ENCODE results near the gene ABCC5. TPM values are rescaled to one million over a fixed set of nuclear protein-coding genes. Genes with fewer than 3 reads are reported as not detected.

The ABCC5 gene
- polyA plus RNA-seq, 3 donors: 44.1 to 53.7 (median 48.7) TPM

- no peak for DNase-seq (ENCODE audit: low read depth in 3 of 3, low spot score in 2 of 3)
Measured at GRCh38 chr3:183984127-183984740, 33.5 kb downstream of the ABCC5 start.

GRCh38 chr3:183981990-183982644 lies 35.6 kb downstream of the ABCC5 start:
- DNase-seq (ENCODE audit: low read depth in 3 of 3, low spot score in 2 of 3): no peak

- DNase-seq (ENCODE audit: low read depth in 3 of 3, low spot score in 2 of 3): no peak
Measured at GRCh38 chr3:183980403-183980802, 37.3 kb downstream of the ABCC5 start.

GRCh38 chr3:183975981-183976662 lies 41.6 kb downstream of the ABCC5 start:
- DNase-seq (ENCODE audit: low read depth in 3 of 3, low spot score in 2 of 3): no peak

- DNase-seq (ENCODE audit: low read depth in 3 of 3, low spot score in 2 of 3): no peak
Measured at GRCh38 chr3:183968666-183969245, 48.9 kb downstream of the ABCC5 start.

GRCh38 chr3:183967693-183968092 lies 50.0 kb downstream of the ABCC5 start:
- DNase-seq (ENCODE audit: low read depth in 3 of 3, low spot score in 2 of 3): no peak

- DNase-seq (ENCODE audit: low read depth in 3 of 3, low spot score in 2 of 3): no peak
Measured at GRCh38 chr3:183966361-183966791, 51.3 kb downstream of the ABCC5 start.

GRCh38 chr3:183962807-183963206 lies 54.9 kb downstream of the ABCC5 start:
- no peak for DNase-seq (ENCODE audit: low read depth in 3 of 3, low spot score in 2 of 3)

GRCh38 chr3:183959214-183959613 lies 58.5 kb downstream of the ABCC5 start:
- no peak for DNase-seq (ENCODE audit: low read depth in 3 of 3, low spot score in 2 of 3)

- DNase-seq (ENCODE audit: low read depth in 3 of 3, low spot score in 2 of 3): no peak
Measured at GRCh38 chr3:183958775-183959174, 58.9 kb downstream of the ABCC5 start.

GRCh38 chr3:183958226-183958625 lies 59.5 kb downstream of the ABCC5 start:
- no peak for DNase-seq (ENCODE audit: low read depth in 3 of 3, low spot score in 2 of 3)

- no peak for DNase-seq (ENCODE audit: low read depth in 3 of 3, low spot score in 2 of 3)
Measured at GRCh38 chr3:183954875-183955274, 62.8 kb downstream of the ABCC5 start.

- no peak for DNase-seq (ENCODE audit: low read depth in 3 of 3, low spot score in 2 of 3)
Measured at GRCh38 chr3:183953471-183954070, 64.1 kb downstream of the ABCC5 start.

GRCh38 chr3:183951459-183951858 lies 66.2 kb downstream of the ABCC5 start:
- DNase-seq (ENCODE audit: low read depth in 3 of 3, low spot score in 2 of 3): no peak

- DNase-seq (ENCODE audit: low read depth in 3 of 3, low spot score in 2 of 3): no peak
Measured at GRCh38 chr3:183949690-183950089, 68.0 kb downstream of the ABCC5 start.

GRCh38 chr3:183946037-183946436 lies 71.6 kb downstream of the ABCC5 start:
- no peak for DNase-seq (ENCODE audit: low read depth in 3 of 3, low spot score in 2 of 3)

- DNase-seq (ENCODE audit: low read depth in 3 of 3, low spot score in 2 of 3): no peak
Measured at GRCh38 chr3:183944775-183945174, 72.9 kb downstream of the ABCC5 start.

- DNase-seq (ENCODE audit: low read depth in 3 of 3, low spot score in 2 of 3): no peak
Measured at GRCh38 chr3:183943739-183944138, 73.9 kb downstream of the ABCC5 start.

GRCh38 chr3:183941216-183941615 lies 76.5 kb downstream of the ABCC5 start:
- DNase-seq (ENCODE audit: low read depth in 3 of 3, low spot score in 2 of 3): no peak

GRCh38 chr3:183937601-183938286 lies 79.9 kb downstream of the ABCC5 start:
- no peak for DNase-seq (ENCODE audit: low read depth in 3 of 3, low spot score in 2 of 3)

GRCh38 chr3:183933160-183933559 lies 84.5 kb downstream of the ABCC5 start:
- DNase-seq (ENCODE audit: low read depth in 3 of 3, low spot score in 2 of 3): no peak
